Upper lobe of left lung (tissue), 6 donors: Measurements from ENCODE around the gene TIMM8B. TPM values are rescaled to one million over a fixed set of nuclear protein-coding genes. Genes with fewer than 3 reads are reported as not detected.
A peak's percentile ranks its signal among the peaks of the same experiment; 100 is the strongest.

ENCODE experiments used
- ATAC-seq, 2 donors: fragments of 200-7000 bp; cut with Tn5 transposase; one replicate each; pipeline ENCODE4 v1.9.1; 2022; ENCODE audit warnings: mild to moderate bottlenecking in 2 of 2, moderate library complexity in 2 of 2; ENCODE audit not compliant: low FRiP score in 2 of 2
- DNase-seq, 2 donors: peaks; one replicate each; pipeline ENCODE4 v3.0.0-alpha.2; 2019 to 2020
- H3K27ac ChIP-seq, 4 donors: fragments of 200-600 bp; sonication (generic); one replicate each; pipeline ENCODE4 v1.5.1; 2016 to 2019
- H3K27me3 ChIP-seq, 4 donors: fragments of 200-600 bp; sonication (generic); one replicate each; pipeline ENCODE4 v1.5.1; 2017 to 2019
- H3K36me3 ChIP-seq, 4 donors: fragments of 200-600 bp; sonication (generic); one replicate each; pipeline ENCODE4 v1.5.1; 2016 to 2019
- H3K4me1 ChIP-seq, 4 donors: fragments of 200-600 bp; sonication (generic); one replicate each; pipeline ENCODE4 v1.5.1; 2018 to 2019
- H3K4me3 ChIP-seq, 4 donors: fragments of 200-600 bp; sonication (generic); one replicate each; pipeline ENCODE4 v1.5.1; 2017 to 2019; ENCODE audit warnings: mild to moderate bottlenecking in 2 of 4, moderate library complexity in 1 of 4
- H3K9me3 ChIP-seq, 4 donors: fragments of 200-600 bp; sonication (generic); one replicate each; pipeline ENCODE4 v1.5.1; 2018 to 2019
- CTCF ChIP-seq, 6 experiments: fragments of 450-650 bp in 4 of 6; fragments of 200-600 bp in 2 of 6; sonication (generic) in 2 of 6; IDR thresholded peaks; one replicate each; pipeline ENCODE4 v1.5.1; 2016 to 2019; ENCODE audit warnings: antibody characterized with exemption in 6 of 6
- EP300 ChIP-seq, 4 donors: sonication (generic); formaldehyde crosslinking; IDR thresholded peaks; one replicate each; pipeline ENCODE4 v1.5.1; 2017; ENCODE audit warnings: antibody characterized with exemption in 4 of 4, control low read depth in 2 of 4
- POLR2A ChIP-seq, 4 donors: fragments of 450-650 bp; IDR thresholded peaks; one replicate each; pipeline ENCODE4 v1.5.1; 2016 to 2017; ENCODE audit warnings: antibody characterized with exemption in 4 of 4, mild to moderate bottlenecking in 2 of 4
- POLR2AphosphoS5 ChIP-seq, 2 donors: sonication (generic); formaldehyde crosslinking; IDR thresholded peaks; one replicate each; pipeline ENCODE4 v1.5.1; 2017; ENCODE audit warnings: antibody characterized with exemption in 2 of 2
- WGBS, 2 donors: methylation state at CpG; one replicate each; pipeline ENCODE4 v1.1.5; 2017 to 2018; 5-methylcytosine and 5-hydroxymethylcytosine counted together
- total RNA-seq, 6 donors: library from RNA; depleted of rRNA in 4 of 6; stranded (reverse); fragments of >200 nt in 4 of 6; gene quantifications; one replicate each; pipeline versions ENCODE4 v1.1.0 to v1.2.1, GENCODE V29; 2016 to 2021
- donor health status: DM: no; HTN: no; CAD: no; lungs with moderate emphysema.
- donor health status: DM: no; HTN: yes; CAD: no; lungs with severe emphysema.

The TIMM8B gene
- total RNA-seq, 6 donors from 2014 or later, result 10.8 to 50.7 (median 31.3) TPM

GRCh38 chr11:112128483-112129121 is 42.0 kb upstream of the TIMM8B start:
- 59 to 65% methylated on average over 3 of the region's 3 CpGs for WGBS, 2 donors
- H3K27me3 ChIP-seq, result no peaks in the 10 kb centered on the region
- H3K36me3 ChIP-seq, result no peaks in the 10 kb centered on the region
- TF ChIP-seq CTCF (IDR thresholded peaks at IDR 0.05), result no peak
- TF ChIP-seq POLR2AphosphoS5 (IDR thresholded peaks at IDR 0.05), result no peak
- no peak for TF ChIP-seq POLR2A (IDR thresholded peaks at IDR 0.05)
- no peak for TF ChIP-seq EP300 (IDR thresholded peaks at IDR 0.05)
- peaks cover 0 to 12% (median 2%) of the 10 kb centered on the region in 4 donors for H3K4me1 ChIP-seq
- H3K9me3 ChIP-seq, result no peaks in the 10 kb centered on the region
- H3K27ac ChIP-seq, result no peak overlapping the region
- no peak overlapping the region for H3K4me3 ChIP-seq
- peak in 1 of 2 donors; percentile 70 for ATAC-seq
- peak in 1 of 2 donors; percentile 31 for DNase-seq

GRCh38 chr11:112127056-112127455 is 40.5 kb upstream of the TIMM8B start:
- H3K27me3 ChIP-seq, result no peaks in the 10 kb centered on the region
- DNase-seq (no peak), ATAC-seq (no peak)
- H3K27ac ChIP-seq, result no peak overlapping the region
- no peak overlapping the region for H3K4me3 ChIP-seq
- no peaks in the 10 kb centered on the region for H3K36me3 ChIP-seq
- TF ChIP-seq EP300 (IDR thresholded peaks at IDR 0.05), result no peak
- TF ChIP-seq CTCF (IDR thresholded peaks at IDR 0.05), result no peak
- TF ChIP-seq POLR2A (IDR thresholded peaks at IDR 0.05), result no peak
- TF ChIP-seq POLR2AphosphoS5 (IDR thresholded peaks at IDR 0.05), result no peak
- 94 to 100% methylated on average over 2 of the region's 2 CpGs for WGBS, 2 donors
- no peaks in the 10 kb centered on the region for H3K9me3 ChIP-seq
- peaks cover 0 to 12% (median 2%) of the 10 kb centered on the region in 4 donors for H3K4me1 ChIP-seq

- DNase-seq (no peak), ATAC-seq (no peak)
- Histone ChIP-seq H3K36me3 (no peaks in the 10 kb centered on the region), H3K9me3 (no peaks in the 10 kb centered on the region), H3K4me1 (no peaks in the 10 kb centered on the region), H3K4me3 (no peak overlapping the region), H3K27me3 (no peaks in the 10 kb centered on the region), H3K27ac (no peak overlapping the region)
- WGBS, 2 donors, result 73 to 77% methylated on average over 4 of the region's 4 CpGs
- TF ChIP-seq CTCF (IDR thresholded peaks at IDR 0.05) (no peak), POLR2AphosphoS5 (IDR thresholded peaks at IDR 0.05) (no peak), EP300 (IDR thresholded peaks at IDR 0.05) (no peak), POLR2A (IDR thresholded peaks at IDR 0.05) (no peak)
Measured at GRCh38 chr11:112123129-112123528, 36.6 kb upstream of the TIMM8B start.

GRCh38 chr11:112121981-112122615 is 35.5 kb upstream of the TIMM8B start:
- 90 to 92% methylated on average over 4 to 5 of the region's 5 CpGs for WGBS, 2 donors
- TF ChIP-seq EP300 (IDR thresholded peaks at IDR 0.05) (no peak), CTCF (IDR thresholded peaks at IDR 0.05) (no peak), POLR2AphosphoS5 (IDR thresholded peaks at IDR 0.05) (no peak), POLR2A (IDR thresholded peaks at IDR 0.05) (no peak)

More at GRCh38 chr11:112121981-112122615, 35.5 kb upstream of the TIMM8B start:
- Histone ChIP-seq H3K27ac (no peak overlapping the region), H3K4me1 (no peaks in the 10 kb centered on the region), H3K27me3 (no peaks in the 10 kb centered on the region), H3K36me3 (no peaks in the 10 kb centered on the region), H3K4me3 (no peak overlapping the region), H3K9me3 (no peaks in the 10 kb centered on the region)
- no peak for DNase-seq
- ATAC-seq, result no peak
